DND-41 (cell line): ENCODE measurements around the gene CTRL.

ENCODE experiments used
- ATAC-seq: fragments of 200-7000 bp; cut with Tn5 transposase; 3 replicates; pipeline ENCODE4 v1.9.1; 2021; ENCODE audit warnings: low read depth; ENCODE audit not compliant: insufficient read depth
- DNase-seq: peaks from one replicate; pipeline ENCODE4 v3.0.0-alpha.2; 2020
- H2AFZ ChIP-seq: 2 replicates; pipeline ENCODE4 v1.6.0; 2012; ENCODE audit warnings: low read depth, low read length
- H3K27ac ChIP-seq: 2 replicates; pipeline ENCODE4 v1.5.1; 2012; ENCODE audit warnings: low read length, inconsistent platforms
- H3K27me3 ChIP-seq: fragments of 200-600 bp; sonication (generic); 2 replicates; pipeline ENCODE4 v1.6.0; 2012; ENCODE audit warnings: low read length, mild to moderate bottlenecking, inconsistent platforms; ENCODE audit not compliant: insufficient read depth, poor library complexity
- H3K36me3 ChIP-seq: 2 replicates; pipeline ENCODE4 v1.5.1; 2012; ENCODE audit warnings: low read length, inconsistent platforms; ENCODE audit not compliant: insufficient read depth
- H3K4me1 ChIP-seq: 2 replicates; pipeline ENCODE4 v1.5.1; 2012; ENCODE audit warnings: mild to moderate bottlenecking, low read length; ENCODE audit not compliant: insufficient read depth
- H3K4me2 ChIP-seq: 2 replicates; pipeline ENCODE4 v1.6.0; 2012; ENCODE audit warnings: mild to moderate bottlenecking, moderate library complexity, low read length, inconsistent platforms; ENCODE audit not compliant: insufficient read depth
- H3K4me3 ChIP-seq, 2 experiments: fragments of 200-600 bp in 1 of 2; shearing (Covaris generic) in 1 of 2; 2 replicates each; pipeline ENCODE4 v1.5.1; 2012 to 2016; ENCODE audit warnings: inconsistent platforms in 2 of 2, low read length in 2 of 2, mild to moderate bottlenecking in 2 of 2, low read depth in 1 of 2, moderate library complexity in 1 of 2
- H3K79me2 ChIP-seq: 2 replicates; pipeline ENCODE4 v1.6.0; 2012; ENCODE audit warnings: low read length, inconsistent platforms; ENCODE audit not compliant: insufficient read depth
- H3K9ac ChIP-seq: 2 replicates; pipeline ENCODE4 v1.6.0; 2012; ENCODE audit warnings: low read depth, mild to moderate bottlenecking, inconsistent platforms, low read length, moderate library complexity
- H3K9me3 ChIP-seq: 2 replicates; pipeline ENCODE4 v1.5.1; 2012; ENCODE audit warnings: low read length, moderate library complexity, mild to moderate bottlenecking, inconsistent platforms; ENCODE audit not compliant: insufficient read depth, severe bottlenecking
- H4K20me1 ChIP-seq: 2 replicates; pipeline ENCODE4 v1.6.0; 2012; ENCODE audit warnings: low read length; ENCODE audit not compliant: insufficient read depth
- CTCF ChIP-seq: IDR thresholded peaks from 2 replicates; pipeline ENCODE4 v1.5.1; 2012; ENCODE audit warnings: borderline replicate concordance, low read length, moderate library complexity, mild to moderate bottlenecking; ENCODE audit not compliant: poor library complexity, severe bottlenecking; ENCODE audit errors: extremely low read depth
- EZH2 ChIP-seq: IDR thresholded peaks from 3 replicates; pipeline ENCODE4 v1.6.1; 2012; ENCODE audit warnings: borderline replicate concordance, low read depth, mild to moderate bottlenecking, moderate library complexity, low read length, inconsistent platforms; ENCODE audit not compliant: severe bottlenecking

The CTRL gene

GRCh38 chr16:67879936-67880335 lies 51.7 kb downstream of the CTRL start:
- peaks cover 24% of the 10 kb centered on the region for H3K79me2 ChIP-seq
- H3K36me3 ChIP-seq = peaks cover 100% of the 10 kb centered on the region
- no peak overlapping the region for H3K27ac ChIP-seq
- no peak overlapping the region for H2AFZ ChIP-seq
- H3K4me3 ChIP-seq = no peak overlapping the region
- peaks cover 60% of the 10 kb centered on the region for H4K20me1 ChIP-seq
- no peak overlapping the region for H3K4me2 ChIP-seq
- no peaks in the 10 kb centered on the region for H3K27me3 ChIP-seq
- H3K9me3 ChIP-seq = no peaks in the 10 kb centered on the region
- TF ChIP-seq EZH2 (no peak), CTCF (no peak)
- ATAC-seq (no peak), DNase-seq (no peak)
- peaks cover 11% of the 10 kb centered on the region for H3K4me1 ChIP-seq
- H3K9ac ChIP-seq = no peak overlapping the region
